ENCODE results near the gene U2AF2. TPM values are rescaled to one million over a fixed set of nuclear protein-coding genes. Genes with fewer than 3 reads are reported as not detected.

The U2AF2 gene
- total RNA-seq, 1 experiment from 2014 or later, result 545 TPM

GRCh38 chr19:55652311-55653128 lies 2.3 kb upstream of the U2AF2 start:
- Histone ChIP-seq H3K9me3 (ENCODE audit: control insufficient read depth, insufficient read depth, low read depth, low read length) (no peaks in the 10 kb centered on the region), H3K4me3 (ENCODE audit: low read depth in 2 of 2, low read length in 2 of 2) (no peak overlapping the region), H3K36me3 (ENCODE audit: control insufficient read depth, insufficient read depth, low read length) (peaks cover 16% of the 10 kb centered on the region), H3K27me3 (ENCODE audit: control insufficient read depth, insufficient read depth, low read length) (no peaks in the 10 kb centered on the region), H3K4me1 (ENCODE audit: control insufficient read depth, insufficient read depth, low read length) (peaks cover 15% of the 10 kb centered on the region), H3K27ac (ENCODE audit: low read length) (peak overlapping the region; percentile 99)
- no TSS peak for BruUV-seq (replicated peaks)
- no peak for TF ChIP-seq REST (IDR thresholded peaks at IDR 0.05; ENCODE audit: insufficient read depth in 1 of 2, low read depth in 2 of 2, low read length in 1 of 2)
- no peak for TF ChIP-seq TCF7L2 (IDR thresholded peaks at IDR 0.05; ENCODE audit: low read depth, low read length)
- TF ChIP-seq, protein P1, sequence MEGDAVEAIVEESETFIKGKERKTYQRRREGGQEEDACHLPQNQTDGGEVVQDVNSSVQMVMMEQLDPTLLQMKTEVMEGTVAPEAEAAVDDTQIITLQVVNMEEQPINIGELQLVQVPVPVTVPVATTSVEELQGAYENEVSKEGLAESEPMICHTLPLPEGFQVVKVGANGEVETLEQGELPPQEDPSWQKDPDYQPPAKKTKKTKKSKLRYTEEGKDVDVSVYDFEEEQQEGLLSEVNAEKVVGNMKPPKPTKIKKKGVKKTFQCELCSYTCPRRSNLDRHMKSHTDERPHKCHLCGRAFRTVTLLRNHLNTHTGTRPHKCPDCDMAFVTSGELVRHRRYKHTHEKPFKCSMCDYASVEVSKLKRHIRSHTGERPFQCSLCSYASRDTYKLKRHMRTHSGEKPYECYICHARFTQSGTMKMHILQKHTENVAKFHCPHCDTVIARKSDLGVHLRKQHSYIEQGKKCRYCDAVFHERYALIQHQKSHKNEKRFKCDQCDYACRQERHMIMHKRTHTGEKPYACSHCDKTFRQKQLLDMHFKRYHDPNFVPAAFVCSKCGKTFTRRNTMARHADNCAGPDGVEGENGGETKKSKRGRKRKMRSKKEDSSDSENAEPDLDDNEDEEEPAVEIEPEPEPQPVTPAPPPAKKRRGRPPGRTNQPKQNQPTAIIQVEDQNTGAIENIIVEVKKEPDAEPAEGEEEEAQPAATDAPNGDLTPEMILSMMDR (IDR thresholded peaks at IDR 0.05), result no peak
- no peak for TF ChIP-seq SIN3A (IDR thresholded peaks at IDR 0.05; ENCODE audit: borderline replicate concordance, insufficient read depth, low read depth, low read length)
- intact Hi-C loops (cut with micrococcal nuclease; ENCODE audit: unreplicated experiment) (no loop called here), in situ Hi-C loops (cut with HindIII; ENCODE audit: low pct_unique_long_range_greater_than_20kb, low sequenced_read_pairs) (no loop called here)
- CTCF ChIA-PET, result interaction anchor here (0.6 to 1.8 kb wide), 6 partner anchors 13 to 567 kb away, joined by 4 to 10 read pairs (median 7); no protein-coding TSS in a partner anchor
- no peak for ATAC-seq
- DNase-seq (ENCODE audit: low read depth, low spot score), result no peak
- POLR2A ChIA-PET, result no interaction called here

- TSS peak; percentile 93 for BruUV-seq (replicated peaks)
- in situ Hi-C loops (cut with HindIII; ENCODE audit: low pct_unique_long_range_greater_than_20kb, low sequenced_read_pairs), result no loop called here
Measured at GRCh38 chr19:55653651-55654322, 1.0 kb upstream of the U2AF2 start.

More at GRCh38 chr19:55653651-55654322, 1.0 kb upstream of the U2AF2 start:
- Histone ChIP-seq H3K36me3 (ENCODE audit: control insufficient read depth, insufficient read depth, low read length) (peaks cover 16% of the 10 kb centered on the region), H3K27ac (ENCODE audit: low read length) (peak overlapping the region; percentile 99), H3K4me1 (ENCODE audit: control insufficient read depth, insufficient read depth, low read length) (peaks cover 24% of the 10 kb centered on the region), H3K9me3 (ENCODE audit: control insufficient read depth, insufficient read depth, low read depth, low read length) (no peaks in the 10 kb centered on the region), H3K4me3 (ENCODE audit: low read depth in 2 of 2, low read length in 2 of 2) (peak overlapping the region; percentile 72 to 82), H3K27me3 (ENCODE audit: control insufficient read depth, insufficient read depth, low read length) (no peaks in the 10 kb centered on the region)
- intact Hi-C loops (cut with micrococcal nuclease; ENCODE audit: unreplicated experiment), result no loop called here
- CTCF ChIA-PET, result interaction anchor here (0.6 to 1.8 kb wide), 11 partner anchors 14 to 1543 kb away, joined by 3 to 10 read pairs (median 5); no protein-coding TSS in a partner anchor
- TF ChIP-seq REST (IDR thresholded peaks at IDR 0.05; ENCODE audit: insufficient read depth in 1 of 2, low read depth in 2 of 2, low read length in 1 of 2), result no peak
- TF ChIP-seq SIN3A (IDR thresholded peaks at IDR 0.05; ENCODE audit: borderline replicate concordance, insufficient read depth, low read depth, low read length), result peak; percentile 84; the same call in 1 of the 2 replicates
- TF ChIP-seq, protein P1 (IDR thresholded peaks at IDR 0.05), result peak; percentile 100
- TF ChIP-seq TCF7L2 (IDR thresholded peaks at IDR 0.05; ENCODE audit: low read depth, low read length), result peak; percentile 49; the same call in 1 of the 2 replicates
- TF ChIP-seq POLR2AphosphoS5 (IDR thresholded peaks at IDR 0.05; ENCODE audit: low read depth, low read length), result peak; percentile 86
- POLR2A ChIA-PET, result interaction anchor here (0.6 to 1.2 kb wide), 6 partner anchors 14 to 484 kb away, joined by 4 to 7 read pairs (median 5); no protein-coding TSS in a partner anchor
- ATAC-seq, result peak; percentile 62
- DNase-seq (ENCODE audit: low read depth, low spot score), result peak; percentile 99
